NCI-H748 (cell line): ENCODE measurements around the gene ODAD2.
"Not testable (repeated sequence)": the region's sequence is repeated elsewhere in the genome, so short reads cannot be mapped to it uniquely, and the experiment has no call there.

Experiments used
- DNase-seq: peaks from one replicate; lab custom pipeline; 2025; ENCODE audit not compliant: unreplicated experiment; lab: John Stamatoyannopoulos, UW

ODAD2 gene, protein sequence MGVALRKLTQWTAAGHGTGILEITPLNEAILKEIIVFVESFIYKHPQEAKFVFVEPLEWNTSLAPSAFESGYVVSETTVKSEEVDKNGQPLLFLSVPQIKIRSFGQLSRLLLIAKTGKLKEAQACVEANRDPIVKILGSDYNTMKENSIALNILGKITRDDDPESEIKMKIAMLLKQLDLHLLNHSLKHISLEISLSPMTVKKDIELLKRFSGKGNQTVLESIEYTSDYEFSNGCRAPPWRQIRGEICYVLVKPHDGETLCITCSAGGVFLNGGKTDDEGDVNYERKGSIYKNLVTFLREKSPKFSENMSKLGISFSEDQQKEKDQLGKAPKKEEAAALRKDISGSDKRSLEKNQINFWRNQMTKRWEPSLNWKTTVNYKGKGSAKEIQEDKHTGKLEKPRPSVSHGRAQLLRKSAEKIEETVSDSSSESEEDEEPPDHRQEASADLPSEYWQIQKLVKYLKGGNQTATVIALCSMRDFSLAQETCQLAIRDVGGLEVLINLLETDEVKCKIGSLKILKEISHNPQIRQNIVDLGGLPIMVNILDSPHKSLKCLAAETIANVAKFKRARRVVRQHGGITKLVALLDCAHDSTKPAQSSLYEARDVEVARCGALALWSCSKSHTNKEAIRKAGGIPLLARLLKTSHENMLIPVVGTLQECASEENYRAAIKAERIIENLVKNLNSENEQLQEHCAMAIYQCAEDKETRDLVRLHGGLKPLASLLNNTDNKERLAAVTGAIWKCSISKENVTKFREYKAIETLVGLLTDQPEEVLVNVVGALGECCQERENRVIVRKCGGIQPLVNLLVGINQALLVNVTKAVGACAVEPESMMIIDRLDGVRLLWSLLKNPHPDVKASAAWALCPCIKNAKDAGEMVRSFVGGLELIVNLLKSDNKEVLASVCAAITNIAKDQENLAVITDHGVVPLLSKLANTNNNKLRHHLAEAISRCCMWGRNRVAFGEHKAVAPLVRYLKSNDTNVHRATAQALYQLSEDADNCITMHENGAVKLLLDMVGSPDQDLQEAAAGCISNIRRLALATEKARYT

DNA sequence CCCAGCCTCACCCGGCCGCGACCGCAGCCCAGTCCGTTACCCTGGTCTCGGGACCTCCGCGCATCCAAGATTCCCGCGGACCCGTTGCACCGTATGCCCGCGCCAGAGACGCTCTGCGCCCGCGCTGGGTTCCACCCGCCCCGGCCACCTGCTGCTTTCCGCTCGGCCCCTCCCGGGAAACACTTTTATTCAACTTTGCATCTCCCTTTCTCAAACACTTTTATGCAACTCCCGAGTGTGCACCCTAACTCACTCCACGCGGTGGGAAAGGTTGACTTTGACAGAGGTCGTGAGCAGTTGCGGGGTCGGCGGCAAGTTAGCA is at the start of gene ODAD2:
Gene ODAD2, minus strand, starts transcription at position 126 of the 322 bp plus-strand sequence. CDS start 3,937 bp downstream, outside the sequence.
- DNase-seq, result no peak

DNA sequence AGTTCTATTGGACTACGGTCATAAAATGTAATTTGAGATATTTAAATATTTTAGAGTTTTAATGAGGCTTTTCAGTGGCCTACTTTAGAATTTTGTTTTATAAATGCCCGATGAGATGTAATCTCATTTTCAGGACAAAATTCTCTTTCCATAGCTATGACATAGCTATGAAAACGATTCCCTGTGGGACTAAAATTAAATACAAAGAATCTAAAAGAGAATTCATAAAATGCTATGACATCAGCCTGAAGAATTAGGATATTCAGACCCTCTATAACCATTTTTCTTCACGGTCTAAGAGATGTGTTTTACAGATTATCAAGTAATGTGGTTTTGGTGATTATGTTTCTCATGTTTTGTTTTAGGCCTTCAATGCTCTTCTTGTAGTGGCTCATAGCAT is 48.2 kb upstream of the ODAD2 start:
- no peak for DNase-seq

DNA sequence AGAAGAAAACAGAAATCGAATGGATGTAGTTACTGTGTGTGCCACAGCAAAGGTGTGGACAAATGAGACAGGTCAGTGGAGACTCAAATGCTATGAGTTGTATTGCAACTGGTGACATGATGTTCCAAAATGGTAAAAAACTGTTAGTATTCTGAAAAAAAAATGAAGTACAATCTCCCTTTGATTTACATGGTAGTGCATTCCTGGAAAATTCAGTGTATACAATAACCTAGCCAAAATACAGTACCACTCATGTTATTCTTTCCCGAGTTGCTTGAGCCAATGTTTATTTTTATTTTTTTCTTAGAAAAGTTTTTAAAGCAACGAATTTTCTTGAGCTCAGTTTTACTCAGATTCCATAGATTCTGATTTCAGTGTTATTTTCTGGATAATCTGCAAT is 47.7 kb upstream of the ODAD2 start:
- DNase-seq, result no peak

DNA sequence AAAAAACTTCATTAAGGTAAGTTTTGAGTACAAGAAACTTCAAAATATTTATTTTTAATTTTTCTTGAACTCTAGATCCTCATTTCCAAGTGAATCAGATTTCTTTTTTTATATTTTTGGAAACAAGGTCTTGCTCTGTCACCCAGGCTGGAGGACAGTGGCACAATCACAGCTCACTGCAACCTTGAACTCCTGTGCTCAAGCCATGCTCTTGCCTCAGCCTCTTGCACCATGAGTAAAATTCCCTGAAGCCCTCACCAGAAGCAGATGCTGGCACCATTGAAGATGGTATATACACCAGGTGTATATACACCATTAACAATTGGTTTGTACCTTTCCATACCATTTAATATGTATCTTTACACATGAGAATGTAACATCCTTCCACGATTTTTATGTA is 45.1 kb upstream of the ODAD2 start:
- no peak for DNase-seq

DNA sequence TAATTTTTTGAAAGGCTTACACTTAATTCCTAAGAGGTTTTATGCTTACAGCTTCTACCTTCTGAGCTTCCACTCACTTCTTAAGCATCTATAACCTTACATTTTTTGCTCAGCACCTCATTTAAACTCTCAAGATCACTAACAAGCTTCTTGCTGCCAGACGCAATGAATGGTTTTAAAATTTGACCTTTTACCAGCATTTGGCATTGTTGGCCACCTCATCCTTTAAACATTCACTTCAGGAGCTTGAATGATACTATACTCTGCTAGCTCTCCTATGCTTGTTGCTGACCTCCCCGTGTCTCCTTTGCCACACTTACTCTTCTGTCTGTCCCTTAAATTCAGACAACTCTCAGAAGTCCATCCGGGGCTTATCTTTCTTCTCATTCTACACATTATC is 37.7 kb upstream of the ODAD2 start:
- DNase-seq, result no peak

DNA sequence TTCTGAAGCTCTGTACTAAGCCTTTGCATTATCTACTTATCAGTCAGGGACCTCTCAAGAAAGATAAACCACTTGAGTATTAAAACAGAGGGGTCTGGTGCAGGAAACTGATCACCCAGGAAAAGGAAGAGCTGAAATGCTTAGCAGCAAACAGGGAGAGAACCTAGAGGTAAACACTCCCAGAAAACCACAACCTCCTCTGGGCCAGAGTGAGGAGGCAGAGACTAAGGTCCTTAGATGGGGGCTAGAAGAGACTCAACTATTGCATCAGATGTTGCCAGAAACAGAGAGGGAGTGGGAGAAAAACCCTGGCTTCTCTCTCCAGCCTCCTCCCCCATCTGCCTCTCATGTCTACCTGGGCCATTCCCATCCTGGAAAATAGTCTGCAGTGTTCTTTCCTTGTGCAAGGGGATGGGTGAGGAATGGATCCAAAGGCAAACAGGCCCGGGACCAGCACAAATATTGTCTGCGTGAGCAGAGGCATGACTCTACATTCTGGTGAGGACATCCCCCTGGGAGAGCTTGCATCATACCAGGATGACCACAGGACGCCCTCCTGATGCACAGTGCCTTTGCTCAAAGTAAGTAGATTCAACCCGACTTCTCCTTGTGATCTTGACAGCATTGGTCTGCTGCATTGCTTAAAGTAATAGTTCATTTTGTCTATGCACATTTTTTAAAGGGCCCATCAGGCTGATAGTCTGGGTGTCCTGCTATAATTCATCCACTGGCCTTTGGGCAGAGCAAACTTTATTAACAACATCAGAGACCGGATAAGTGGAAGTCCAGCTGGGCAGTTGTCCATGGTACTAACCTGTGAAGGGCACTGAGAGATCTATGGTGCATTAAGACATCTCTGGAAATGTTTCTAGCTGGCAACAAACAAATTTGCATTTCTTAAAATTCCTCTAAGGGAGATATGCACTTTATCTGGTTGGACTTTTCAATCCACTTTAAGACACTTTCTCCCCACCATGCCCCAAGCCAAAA is 22.4 kb upstream of the ODAD2 start:
- DNase-seq, result no peak

DNA sequence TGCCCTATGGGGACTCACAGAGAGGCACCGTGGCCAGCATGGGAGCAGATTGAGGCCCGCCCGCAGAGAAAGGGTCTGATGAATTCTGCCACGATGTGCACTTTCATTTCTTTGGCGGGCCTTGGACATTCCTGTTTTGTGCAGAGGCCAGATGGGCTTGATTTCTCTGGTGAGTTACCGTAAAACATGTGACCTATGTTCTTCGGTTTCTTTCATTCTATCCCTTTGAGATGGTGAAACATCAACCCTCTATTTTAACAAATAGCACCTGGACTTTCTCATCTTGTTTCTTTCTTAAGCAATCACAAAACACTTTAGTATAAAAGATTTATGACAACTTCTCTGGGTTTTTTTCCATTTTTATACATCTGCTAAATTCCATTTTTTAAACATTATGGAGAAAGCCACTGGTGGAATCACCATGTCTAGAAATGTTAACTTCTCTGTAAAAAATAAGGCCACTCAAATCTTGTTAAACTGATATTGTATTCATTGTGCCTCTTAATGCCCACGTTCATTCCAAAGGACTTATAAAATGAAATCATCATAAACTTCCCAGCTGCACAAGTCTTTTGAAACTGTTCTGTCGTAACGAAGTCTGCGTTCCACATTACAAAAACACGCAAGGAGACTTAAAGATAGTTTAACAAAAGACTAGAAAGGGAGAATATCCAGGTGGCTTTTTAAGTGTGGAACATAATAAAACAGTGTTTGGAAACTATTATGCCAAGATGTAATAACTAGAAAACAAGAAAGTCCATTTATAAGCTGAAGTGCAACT is 21.4 kb upstream of the ODAD2 start:
- DNase-seq, result no peak

DNA sequence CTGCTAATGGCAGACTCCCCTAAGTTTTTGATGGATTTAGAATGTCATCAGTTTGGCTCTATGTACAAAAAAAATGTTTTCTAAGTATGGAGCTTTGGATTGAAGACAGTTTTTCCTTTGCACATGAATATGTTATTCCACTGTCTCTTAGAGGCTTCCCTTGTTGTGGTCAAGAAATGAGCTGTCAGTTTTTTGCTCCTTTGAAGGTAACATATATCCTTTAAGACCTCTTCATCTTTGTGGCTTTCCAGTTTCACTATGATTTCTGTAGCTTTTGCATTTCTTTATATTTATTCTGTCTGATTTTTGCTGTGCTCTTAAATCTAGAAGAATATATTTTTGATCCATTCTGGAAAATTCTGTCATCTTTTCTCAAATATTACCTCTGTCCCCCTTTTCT is 15.8 kb upstream of the ODAD2 start:
- no peak for DNase-seq

DNA sequence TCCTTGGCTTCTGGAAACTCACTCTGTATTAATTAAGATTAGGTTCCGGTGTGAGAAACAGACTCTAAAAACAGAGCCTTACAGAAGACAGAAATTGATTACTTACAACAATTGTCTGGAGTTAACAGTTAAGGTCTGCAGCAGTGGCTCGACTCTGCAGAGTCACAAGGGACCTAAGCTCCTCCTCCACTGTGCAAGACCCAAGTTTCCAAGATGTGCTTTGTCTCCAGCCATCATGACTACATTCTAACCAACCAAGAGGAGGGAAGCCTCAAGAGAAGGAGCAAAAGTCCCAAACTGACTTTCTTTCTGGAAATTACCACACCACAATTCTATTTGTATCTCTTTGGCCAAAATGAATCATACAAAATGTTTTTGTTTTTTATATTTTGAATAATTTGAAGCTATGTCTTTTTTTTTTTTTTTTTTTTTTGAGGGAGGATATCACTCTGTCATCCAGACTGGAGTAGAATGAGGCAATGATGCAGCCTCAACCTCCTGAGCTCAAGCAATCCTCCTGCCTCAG is 14.2 kb upstream of the ODAD2 start:
- DNase-seq, result no peak

DNA sequence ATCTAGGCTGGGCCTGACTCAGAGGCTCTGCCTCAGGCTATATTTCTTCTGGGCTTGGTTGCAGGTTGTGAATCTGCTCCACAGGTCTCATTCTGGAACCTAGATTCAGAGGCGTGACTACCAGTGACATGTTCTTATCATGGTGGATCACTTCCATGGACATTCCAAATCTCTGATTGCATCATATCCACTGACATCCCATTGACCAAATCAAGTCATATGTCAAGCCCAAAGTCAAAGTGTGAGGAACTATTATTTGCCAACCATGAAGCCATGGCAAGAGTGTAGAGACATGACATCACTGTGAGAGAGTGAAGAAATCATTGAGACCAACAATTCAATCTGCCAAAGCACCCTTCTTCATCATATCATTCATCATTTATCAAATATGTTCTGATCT is 11.9 kb upstream of the ODAD2 start:
- DNase-seq, result no peak

DNA sequence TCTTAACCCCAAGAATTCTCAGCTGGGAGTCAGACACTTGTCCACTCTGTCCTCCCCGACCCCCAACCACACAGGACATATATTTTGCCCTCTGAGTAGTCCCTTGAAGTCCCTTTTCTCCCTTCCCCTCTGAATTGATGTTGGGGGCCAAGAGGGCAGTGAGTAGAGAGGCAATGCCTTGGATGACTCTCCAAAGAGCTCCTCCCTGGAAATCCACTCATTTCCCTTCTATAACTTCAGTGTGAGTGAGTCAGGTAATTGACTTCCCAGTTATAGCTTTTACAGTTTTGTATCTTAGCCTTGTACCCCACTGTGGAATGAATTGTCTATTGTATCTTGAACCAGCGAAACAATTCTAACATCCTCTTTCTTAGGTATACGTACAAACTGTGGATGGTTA is 9.2 kb upstream of the ODAD2 start:
- no peak for DNase-seq

DNA sequence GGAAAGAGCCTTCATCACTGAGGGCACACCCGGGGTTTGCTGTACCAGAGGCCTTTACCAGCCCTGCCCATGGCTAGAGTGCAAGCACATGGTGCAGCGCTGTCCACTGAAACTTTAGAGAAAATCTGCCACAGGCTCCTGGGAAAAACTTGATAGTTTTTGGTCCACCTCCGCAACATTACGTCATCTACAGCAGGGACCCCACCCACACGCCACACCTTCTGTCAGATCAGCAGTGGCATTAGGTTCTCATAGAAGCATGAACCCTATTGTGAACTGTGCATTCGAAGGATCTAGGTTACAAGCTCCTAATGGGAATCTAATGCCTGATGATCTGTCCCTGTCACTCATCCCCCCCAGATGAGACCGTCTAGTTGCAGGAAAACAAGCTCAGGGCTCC is 2.5 kb upstream of the ODAD2 start:
- DNase-seq, result no peak

DNA sequence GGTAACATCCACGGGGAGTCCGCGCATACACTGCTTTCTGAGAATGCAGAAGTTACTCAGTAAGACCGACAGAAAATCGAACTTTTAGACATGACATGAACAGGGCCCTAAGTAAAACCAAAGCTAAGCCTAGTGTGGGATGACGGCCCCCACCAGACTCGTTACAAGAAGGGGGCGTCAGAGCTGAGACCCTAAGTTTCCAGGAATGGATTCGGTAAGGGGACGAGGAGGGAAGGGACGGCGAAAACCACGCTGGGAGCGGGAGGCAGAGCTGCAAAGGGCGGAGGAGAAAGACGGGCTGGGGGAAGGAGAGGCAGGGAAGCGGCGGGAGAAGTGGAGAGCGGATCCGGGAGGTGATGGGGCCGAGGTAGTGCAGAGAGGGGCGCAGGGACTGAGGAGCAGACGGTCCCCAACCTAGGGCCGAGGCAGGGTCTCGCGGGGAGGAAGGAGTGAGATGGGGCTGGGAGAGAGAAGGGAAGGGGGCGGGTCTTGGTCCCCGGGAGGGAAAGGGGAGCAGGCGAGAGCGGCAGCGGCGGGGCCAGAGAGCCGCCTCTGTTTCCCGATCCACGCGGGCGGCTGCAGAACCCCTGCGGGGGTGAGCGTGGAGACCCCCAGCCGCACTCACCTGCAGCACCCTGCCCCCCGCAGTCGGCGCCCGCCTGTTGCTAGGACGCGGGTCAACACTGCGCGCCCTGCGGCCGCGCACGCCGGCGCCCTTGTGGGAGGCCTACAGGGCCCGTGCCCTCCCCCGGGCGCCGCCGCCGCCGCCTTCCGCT is 513 bp downstream of the ODAD2 start:
- DNase-seq, result peak; percentile 34

DNA sequence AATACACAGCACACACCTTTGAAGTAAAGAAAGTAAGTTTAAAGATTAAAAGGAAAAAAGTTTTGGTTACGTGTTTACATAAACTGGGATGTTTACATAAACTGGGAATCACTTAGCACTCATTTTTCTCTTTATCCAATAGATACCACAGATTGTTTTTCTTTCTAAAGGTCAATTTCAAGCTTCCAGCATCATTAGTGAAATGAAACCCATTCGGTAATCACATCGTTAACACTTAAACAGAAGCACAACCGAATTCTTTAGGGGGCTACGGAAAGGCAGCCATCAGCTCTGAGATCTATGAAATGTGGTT is 1.1 kb downstream of the ODAD2 start:
- no peak for DNase-seq

DNA sequence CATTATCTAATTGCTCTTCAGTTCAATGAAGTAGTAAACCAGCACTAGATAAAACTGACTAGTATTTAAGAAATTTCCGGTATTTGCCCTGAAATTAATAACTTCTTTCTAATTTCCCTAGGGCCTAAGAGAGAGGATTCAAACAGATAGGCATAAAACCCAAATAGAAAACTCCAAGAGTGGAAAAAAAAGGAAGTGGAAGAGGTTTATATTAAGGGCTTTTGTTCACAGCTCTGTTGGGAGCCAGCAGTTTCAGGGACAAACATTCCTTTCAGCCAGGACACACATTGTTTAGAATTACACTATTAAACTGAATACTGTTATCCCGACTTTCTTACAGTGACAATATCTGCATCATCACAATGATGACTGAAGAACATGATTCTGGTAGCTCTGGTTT is 3.6 kb downstream of the ODAD2 start:
- DNase-seq, result no peak

DNA sequence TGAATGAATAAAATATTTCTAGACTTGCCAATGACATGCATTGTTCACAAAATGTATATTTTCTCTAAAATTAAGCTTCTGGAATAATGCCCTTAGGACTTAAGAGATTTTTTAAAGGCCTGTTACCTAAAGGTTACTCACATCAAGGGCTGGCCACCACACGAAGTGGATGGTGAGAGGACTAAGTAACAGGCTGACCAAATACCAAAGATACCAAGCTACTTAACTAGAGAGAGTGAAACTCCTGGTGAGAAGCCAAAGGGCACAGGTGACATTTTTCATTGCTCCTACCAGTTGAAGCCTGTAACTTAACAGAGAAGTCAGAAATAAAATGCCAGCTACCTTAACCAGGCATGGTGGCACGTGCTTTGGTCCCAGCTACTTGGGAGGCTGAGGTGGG is 9.5 kb downstream of the ODAD2 start:
- DNase-seq, result not testable (repeated sequence)

DNA sequence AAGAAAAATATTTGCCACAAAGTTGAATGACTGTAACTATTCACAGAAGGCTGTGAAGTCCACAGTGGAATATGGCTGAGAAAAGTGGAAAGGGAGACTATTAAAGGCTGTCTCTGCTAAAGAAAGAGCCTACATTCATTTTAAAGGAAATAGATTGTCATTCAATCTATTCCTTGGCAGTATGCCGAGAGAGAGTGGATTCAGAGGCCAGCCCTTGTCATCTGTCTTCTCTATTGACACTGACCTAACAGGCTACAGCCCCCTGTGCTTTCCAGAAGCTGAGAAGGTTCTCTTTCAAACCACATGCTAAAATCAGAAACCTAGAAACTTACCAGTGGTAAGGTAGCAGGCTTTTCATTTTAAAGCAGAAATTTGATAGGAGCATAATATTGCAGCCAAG is 12.1 kb downstream of the ODAD2 start:
- DNase-seq, result no peak

DNA sequence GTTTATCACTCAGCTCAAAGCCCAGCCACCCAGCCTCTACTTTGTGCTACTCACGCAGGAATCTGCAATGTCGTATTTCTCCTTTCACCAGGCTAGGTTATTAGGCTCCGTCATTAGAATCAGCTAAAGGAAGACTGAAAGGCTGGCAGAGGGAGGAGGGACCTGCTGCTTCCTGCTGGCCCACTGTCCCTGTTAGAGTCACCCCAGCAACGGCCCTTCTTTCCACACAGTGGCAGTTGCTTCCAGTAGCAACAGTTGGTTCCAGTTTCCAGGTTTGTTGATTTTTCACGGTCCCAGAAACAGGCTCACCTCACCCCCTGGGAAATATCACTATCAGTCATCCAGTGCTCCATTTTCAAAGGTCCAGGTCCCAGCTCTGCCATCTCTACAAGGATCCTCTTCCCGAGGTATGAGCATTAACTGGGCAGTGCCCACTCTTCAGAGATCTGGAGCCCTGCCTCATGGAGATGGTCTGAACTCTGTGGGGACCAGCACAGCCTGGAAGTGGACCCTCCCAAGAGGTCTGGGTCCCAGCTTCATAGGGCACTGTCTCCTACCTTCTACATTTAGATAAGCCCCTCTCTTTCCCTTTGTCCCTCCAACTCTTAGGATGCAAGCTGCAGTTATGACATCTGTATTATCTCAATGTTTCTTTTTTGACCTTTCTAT is 15.9 kb downstream of the ODAD2 start:
- no peak for DNase-seq

DNA sequence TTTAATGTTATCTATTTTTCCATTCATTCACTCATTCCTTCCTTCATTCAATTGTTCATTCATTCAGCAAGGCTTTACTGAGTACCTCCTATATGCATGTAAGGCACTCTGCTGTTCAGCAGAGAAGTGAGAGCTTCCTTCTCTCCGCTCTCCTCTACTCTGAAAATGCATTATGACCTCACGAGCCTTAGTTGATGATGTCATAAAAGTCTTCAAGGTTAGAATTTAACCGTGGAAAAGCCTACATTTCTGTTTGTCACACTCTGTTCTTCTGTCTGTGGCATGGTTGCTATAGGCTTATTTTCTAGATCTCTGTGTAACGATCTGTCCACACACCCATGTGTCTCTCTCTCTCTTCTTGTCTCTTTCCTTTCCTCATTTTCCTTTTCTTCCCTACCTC is 17.1 kb downstream of the ODAD2 start:
- no peak for DNase-seq
